ENCODE data around the gene BLTP3A.
"Not testable (repeated sequence)": the region's sequence is repeated elsewhere in the genome, so short reads cannot be mapped to it uniquely, and the experiment has no call there.

The BLTP3A gene

DNA sequence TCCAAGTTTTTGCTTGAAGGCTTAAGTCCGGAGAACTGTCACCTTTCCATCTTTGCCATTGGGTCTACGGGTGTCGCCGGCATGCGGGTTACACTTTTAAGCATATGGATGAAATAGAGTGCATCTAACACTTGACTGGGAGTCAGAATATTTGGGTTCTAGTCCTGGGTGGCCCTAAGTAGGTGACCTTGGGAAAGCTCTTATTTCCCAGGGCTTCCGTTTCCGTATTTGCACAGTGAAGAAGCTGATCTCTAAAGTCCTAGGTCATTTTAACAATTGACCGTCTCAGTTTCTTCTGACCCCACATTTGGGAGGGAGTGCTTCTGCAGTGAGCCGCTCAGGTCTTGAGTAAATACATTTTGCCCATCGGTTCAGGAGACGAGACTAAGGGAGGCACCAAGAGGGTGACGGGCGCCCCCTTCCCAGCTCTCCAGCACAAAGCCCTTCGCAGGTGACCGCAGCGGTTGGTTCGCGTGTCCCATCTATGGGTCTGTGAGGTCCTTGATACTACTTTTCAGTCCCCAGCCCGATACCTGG lies 651 bp upstream of the BLTP3A start:
- peak; percentile 46 to 62 (median 52) for DNase-seq

DNA sequence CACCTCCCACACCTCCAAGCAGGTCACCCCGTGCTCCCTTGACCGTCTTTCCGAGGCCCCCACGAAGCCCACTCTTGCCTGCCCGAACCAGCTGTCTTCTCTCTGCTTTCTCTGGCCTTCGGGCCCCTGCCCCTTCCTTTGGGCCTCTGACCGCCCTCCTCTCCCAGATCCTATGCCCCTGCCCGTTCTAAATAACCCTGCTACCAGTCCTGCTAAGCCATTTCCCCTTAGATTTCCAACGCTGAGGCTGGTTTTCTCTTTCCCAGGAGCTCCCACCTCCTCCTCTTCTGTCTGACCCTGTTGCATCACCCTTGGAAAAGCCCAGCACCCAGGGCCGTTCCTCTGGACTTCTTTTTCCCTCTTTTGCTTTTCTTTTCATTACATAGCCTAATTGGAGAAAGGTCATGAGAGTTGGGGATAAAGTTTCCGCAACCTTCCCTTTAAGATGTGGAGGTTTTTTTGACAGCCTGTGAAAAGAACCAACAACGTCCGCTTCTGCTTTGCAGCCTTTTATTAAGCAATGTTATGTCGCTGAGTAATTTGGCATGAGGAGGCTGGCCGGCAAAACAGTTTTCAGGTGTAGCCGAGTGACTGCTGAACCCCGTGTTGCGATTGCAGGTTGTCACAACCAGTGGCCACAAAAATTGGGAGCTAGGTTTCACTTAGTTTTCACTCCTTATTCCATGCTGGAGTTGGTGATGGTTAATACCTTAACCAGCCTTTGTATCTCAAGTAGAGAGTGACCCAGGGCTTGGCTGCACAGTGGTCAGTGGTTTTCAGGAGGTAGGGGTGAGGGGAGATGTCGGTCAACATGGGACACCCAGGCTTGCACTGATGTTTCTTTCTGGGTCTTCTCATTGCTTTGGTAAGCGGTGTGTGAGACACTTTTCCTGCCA lies 970 bp downstream of the BLTP3A start:
- DNase-seq, result peak; percentile 77 to 93 (median 86)

DNA sequence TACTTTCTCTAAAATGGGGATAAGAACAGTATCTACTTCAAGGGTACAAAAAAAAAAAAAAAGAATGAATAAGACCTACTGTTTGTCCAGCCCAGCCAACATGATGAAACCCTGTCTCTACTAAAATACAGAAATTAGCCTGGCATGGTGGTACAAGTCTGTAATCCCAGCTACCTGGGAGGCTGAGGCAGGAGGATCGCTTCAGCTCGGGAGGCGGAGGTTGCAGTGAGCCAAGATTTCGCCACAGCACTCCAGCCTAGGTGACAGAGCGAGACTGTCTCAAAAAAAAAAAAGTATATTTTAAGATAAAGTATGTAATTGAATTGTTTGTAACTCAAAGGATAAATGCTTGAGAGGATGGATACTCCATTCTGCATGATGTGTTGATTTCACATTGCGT lies 2.0 kb downstream of the BLTP3A start:
- no peak for DNase-seq

DNA sequence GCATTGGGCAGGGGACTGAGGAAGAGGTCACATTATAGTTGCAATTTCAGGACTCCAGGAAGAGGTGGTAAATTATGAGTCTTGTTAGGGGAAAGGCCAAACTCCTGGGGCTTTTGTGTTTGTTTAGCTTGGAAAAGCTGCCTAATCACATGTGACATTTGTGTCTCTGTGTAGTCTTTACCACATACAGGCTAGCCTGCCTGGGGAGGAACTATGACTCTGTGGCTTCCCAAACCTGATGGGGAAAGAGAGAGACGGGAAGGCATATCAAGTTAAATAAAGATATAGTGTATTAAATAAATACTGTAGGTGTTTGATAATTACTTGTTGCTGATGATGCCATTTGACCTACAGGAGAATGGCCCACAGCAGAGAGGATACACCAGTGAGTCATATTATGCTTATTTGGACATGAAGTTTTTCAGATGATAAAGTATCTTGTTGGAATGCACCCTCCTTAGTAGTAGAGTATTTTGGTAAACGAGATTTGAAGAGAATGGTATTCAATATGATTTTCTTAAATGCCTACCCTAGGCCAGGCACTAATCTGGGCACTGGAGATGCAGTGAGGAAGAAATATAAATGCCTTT lies 4.0 kb downstream of the BLTP3A start:
- peak; percentile 7 to 53 (median 42) for DNase-seq

DNA sequence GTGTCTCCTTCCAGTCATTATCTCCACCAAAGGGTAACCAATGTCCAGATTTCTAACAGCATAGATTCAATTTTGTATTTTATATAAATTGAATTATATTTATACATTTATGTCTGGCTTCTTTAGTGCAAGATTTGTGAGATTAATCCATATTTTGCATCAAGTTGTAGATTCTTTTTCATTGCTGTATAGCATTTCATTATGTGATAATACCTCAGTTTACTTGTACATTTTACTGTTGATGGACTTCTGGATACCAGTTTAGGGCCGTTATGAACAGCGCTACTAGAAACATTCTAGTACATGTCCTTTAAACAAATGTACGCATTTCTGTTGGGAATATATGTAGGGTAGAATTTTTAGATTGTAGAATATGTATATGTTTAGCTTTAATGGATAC lies 6.2 kb downstream of the BLTP3A start:
- no peak for DNase-seq

DNA sequence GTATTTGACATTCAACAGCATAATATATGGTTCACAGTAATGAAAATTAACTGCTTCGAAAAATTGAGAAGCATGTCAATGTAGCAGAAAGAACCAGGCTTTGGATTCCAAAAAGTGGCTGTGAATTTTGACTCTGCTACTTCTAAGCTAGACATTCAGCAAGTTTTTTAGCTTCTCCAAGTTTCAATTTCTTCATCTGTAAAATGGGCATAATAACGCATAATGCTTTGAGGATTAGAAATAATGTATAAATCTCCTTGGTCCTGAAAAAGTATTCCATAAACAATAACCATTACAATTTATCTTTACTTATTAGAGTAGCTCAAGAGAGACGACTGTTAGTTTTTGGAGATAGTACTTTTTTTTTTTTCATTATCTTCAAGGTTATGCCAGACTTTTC lies 7.7 kb downstream of the BLTP3A start:
- no peak for DNase-seq

DNA sequence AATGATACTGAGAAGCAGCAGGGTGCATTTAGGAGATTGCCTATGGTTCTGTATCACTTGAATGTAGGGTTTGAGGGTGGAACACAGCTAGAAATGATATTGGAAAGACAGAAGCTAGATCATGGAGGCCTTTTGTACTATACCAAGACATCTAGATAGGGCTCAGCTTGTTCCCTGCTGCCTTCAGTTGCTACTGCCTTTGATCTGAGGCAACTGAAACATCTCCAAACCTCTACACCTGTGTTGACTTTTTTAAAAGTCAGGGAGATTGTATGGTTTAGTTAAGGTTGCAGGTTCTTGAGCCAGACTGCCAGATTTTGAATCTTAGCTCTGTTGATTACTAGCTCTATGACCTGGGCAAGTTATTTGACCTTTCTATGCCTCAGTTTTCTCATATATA lies 12.7 kb downstream of the BLTP3A start:
- DNase-seq, result no peak

DNA sequence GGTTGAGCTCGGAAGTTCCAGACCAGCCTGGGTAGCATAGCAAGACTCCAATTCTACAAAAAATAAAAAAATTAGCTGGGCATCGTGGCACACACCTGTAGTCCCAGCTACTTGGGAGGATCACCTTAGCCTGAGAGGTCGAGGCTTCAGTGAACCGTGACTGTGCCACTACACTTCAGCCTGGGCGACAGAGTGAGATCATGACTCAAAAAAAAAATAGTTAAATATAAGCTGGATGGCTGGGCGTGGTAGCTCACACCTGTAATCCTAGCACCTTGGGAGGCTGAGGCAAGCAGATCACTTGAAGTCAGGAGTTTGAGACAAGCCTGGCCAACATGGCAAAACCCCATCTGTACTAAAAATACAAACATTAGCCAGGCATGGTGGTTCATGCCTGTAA lies 13.2 kb downstream of the BLTP3A start:
- not testable (repeated sequence) for DNase-seq

DNA sequence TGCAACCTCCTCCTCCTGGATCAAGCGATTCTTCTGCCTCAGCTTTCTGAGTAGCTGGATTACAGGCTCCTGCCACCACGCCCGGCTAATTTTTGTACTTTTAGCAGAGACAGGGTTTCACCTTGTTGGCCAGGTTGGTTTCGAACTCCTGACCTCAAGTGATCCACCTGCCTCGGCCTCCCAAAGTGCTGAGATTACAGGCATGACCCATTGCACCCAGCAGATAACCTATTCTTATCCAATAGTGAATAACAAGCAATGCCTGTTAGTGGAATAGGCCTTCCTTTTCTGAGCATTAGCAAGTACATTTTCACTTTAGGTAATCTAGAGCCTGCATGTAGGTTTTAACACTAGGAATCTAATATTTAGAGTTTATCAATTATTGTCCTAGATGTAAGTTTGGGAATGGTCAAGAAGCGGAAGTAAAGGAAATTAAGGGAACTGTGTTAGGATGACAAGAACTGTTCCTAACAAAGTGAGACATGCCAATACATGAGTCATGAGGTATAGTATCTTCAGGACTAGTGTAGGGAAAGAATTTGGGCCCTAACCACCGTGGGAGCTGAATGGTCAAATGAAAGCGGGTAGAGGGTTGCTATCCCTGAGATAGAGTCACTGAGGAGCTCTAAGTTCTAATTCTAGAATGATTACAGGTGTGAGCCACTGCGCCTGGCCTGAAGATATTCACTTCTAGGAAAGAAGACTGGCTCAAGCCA lies 15.0 kb downstream of the BLTP3A start:
- no peak for DNase-seq

DNA sequence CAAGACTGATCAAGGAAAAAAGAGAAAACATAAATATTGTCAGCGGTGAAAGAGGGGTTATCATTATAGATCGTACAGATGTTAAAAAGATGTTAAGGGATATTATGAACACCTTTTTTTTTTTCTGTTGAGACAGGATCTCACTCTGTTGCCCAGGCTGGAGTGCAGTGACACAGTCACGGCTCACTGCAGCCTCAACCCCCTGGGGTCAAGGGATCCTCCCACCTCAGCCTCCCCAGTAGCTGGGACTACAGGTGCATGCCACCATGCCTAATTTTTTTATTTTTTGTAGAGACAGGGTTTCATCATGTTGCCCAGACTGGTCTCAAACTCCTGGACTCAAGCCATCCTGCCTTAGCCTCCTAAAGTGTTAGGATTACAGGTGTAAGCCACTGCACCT lies 16.6 kb downstream of the BLTP3A start:
- not testable (repeated sequence) for DNase-seq

DNA sequence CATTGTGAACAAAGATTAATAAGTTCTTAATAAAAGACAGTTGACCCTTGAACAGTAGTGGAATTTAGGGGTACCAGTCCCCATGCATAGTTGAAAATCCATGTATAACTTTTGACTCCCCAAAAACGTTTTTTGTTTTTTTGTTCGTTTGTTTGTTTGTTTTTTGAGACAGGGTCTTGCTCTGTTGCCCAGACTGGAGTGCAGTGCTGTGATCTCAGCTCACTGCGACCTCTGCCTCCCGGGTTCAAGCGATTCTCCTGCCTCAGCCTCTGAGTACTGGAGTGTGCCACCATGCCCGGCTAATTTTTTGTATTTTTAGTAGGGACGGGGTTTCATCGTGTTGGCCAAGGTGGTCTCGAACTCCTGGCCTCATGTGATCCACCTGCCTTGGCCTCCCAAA lies 17.5 kb downstream of the BLTP3A start:
- not testable (repeated sequence) for DNase-seq

DNA sequence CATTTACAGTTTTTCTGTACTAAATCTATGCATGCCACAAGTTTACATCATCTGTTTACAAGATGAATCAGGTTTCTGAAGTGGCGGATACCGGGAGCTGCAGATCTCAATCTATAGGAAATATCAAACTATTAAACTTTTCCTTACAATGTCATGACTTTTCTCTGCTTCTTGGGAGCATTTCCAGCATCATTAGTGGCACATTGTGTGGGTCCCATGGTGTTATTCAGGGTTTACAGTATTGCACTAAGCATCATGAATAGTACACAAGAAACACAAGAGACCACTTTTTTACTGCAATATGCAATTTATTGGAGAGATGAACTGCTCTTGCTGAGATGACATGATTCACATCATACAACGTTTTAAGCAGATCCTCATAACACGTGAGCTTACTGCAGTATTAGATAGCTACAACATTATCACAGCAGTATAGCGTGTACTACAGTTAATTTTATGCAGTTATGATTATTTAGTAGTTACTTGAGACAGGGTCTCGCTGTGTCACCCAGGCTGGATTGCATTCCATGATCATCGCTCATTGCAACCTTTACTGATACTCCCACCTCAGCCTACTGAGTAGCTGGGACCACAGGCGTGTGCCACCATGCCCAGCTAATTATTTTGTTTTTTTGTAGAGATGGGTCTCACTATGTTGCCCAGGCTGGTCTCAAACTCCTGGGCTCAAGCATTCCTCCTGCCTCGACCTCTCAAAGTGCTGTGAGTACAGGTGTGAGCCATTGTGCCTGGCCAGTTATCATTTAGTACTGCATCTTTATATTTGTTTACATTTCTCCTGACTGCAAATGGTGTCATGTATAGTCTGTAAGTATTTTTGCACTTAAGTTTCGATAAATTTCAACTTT lies 18.4 kb downstream of the BLTP3A start:
- DNase-seq, result no peak

DNA sequence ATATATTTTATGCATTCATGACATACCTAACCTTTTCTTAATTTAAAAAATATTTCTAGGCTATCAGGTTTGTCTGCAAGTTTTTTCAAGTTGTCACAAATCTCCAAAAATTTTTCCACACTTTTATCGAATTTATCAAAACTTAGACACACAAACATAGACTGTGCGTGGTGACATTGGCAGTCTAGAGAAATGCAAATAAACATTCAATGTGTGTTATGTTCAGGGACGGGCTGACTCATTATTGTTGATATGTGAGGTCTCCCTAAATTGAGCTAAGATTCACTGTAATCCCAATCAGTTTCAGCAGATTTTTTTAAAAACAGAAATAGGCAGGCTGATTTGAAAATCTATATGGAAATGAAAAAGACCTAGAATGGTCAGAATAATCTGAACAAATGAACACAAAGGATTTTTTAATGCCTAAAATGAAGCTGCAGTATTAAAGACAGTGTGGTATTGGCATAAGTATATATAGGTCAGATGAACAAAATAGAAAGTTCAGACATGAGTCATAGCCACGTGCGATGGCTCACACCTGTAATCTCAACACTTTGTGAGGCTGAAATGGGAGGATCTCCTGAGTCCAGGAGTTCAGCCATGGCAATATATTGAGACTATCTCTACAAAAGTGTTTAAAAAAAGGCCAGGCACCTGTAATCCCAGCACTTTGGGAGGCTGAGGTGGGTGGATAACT lies 19.2 kb downstream of the BLTP3A start:
- DNase-seq, result no peak

DNA sequence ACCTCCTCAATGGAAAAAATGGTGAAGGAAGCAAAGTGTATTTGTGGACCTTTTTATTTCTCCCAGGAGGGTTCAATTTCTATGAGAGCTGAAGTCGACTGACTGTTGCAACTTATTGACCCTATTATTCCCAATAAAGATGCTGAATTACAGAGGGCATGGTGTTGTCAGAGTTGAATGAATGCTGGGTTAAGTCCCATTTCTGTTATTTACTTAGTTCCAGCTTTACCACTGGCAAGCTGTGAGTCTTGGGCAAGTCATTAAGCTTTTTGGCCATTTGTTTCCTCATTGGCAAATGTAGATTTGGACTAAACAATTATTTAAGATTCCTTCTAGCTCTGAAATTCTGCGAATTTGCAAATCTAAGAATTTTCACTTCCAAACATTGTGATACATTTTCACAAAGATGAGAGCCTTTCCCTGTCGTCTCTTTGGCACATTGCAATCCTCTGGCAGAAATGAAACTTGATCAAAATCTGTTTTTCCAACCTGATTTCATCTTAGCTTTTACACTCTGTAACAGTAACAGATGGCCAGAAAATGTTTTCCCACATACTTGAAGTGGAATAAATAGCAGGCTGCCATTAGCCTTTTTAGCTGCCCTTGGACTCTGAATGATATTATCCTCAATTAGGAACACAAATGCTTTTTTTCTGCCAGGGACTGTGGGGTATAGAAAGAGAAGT lies 21.3 kb downstream of the BLTP3A start:
- no peak for DNase-seq

DNA sequence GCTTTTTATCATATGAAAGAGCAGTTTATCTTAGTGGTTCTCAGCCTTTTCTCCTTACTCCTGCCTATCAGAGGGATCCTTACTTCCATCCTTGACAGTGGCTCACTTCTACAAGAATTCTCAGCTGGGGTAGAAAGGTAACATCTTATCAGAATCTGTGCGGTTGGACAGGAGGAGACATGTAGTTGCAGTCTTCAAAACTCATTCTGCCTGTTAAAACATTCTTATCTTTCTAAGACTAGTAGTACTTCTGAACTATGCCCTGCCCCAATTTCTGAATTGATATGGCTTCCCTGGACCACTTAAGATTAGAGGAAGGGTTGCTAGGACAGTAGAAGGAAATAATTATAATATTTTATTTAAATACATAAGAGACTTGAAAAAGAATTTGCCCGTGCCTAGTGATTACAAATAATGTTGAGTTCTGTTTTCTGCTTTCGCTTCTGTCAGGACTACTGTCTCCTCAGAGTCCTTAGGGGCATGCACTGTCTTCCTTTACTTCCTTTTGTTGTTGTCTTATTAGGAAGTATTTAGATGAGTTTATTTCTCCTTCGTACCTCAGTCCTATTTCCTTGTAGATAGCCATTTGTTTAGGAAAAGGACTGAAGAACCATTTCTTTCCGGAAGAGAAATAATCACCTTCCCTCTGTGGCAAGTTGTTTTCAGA lies 24.9 kb downstream of the BLTP3A start:
- DNase-seq, result peak; percentile 43 to 77 (median 56)

DNA sequence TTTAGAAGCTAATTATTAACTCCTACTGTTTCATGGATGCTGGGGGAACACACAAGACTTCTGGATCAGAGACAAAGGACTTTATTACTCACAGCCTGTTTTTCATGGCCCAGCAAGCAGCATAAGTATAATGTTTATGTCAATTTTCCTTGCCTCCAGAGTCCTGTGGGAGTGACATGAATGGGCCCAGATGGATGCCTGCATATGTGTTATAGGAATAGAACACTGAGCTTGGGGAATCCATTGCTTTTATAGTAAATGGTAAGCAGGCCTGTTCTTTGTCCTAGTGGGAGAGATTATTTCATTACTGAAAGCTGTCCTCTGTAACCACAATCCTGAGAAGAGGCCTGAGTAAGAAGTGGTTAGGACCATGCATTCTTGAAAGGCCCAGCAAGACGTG lies 25.6 kb downstream of the BLTP3A start:
- DNase-seq, result no peak

DNA sequence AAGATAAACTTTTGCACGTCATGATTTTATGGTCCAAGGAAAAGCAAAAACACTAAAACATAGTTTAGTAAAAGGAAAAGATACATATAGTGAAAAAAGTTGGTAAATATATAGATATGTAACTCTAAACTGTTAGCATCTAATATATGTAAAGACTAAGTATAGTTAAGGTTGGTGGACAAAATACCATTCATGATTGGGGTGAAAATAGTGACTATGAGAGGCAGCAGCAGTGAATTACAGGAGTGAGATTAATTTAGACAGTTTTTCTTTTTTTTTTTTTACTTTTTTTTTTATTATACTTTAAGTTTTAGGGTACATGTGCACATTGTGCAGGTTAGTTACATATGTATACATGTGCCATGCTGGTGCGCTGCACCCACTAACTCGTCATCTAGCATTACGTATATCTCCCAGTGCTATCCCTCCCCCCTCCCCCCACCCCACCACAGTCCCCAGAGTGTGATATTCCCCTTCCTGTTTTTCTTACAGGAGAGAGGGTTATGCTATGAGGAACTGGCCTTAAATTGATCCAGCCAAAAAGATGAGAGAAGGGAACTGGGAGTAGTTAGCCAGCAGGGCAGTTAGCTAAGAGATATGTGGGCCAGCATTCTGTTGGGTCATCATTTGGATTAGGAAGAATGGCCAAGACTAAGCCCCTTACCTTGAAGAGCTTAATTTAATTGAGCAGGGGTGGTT lies 27.1 kb downstream of the BLTP3A start:
- DNase-seq, result peak; percentile 71 to 91 (median 81)

DNA sequence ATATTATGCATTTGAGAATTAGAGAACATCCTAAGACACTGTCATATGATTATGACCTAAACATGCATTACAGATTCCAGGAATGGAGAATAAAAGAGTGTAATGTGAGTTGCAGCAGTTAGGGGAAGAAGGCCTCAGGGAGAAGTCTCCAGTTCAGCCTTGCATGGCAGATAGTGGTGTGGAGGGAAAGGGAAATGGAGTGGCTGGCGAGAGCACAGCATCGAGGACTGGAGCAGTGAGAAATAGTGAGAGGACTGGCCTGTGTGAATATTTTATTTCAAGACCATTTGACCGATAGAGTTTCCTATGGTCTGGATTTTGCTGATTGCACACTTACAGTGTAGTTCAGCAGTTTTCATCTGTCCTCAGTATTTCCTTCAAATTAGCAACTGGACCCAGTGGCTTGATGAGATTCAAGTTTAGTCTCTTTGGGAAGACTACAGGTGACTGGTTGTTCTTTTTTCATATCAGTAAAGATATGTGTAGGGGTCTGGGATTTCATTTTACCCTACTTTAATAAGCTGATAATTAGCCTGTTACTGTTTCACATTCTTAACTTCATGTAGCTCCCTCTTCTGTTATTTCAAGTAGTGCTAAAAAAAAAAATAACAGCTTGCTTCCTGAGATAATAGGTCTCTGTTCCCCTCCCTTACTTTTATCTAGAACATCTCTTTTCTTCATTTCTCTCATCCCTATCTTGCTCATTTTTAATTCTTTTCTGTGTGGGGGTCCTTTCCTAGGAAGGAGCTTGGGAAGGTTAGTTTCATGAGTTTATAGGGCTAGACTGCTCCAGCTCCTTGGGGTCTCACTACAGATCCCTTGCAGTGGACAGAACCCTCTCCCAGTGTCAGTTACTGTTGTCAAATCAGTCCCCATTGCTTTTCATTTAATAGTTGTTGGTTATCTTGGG lies 27.9 kb downstream of the BLTP3A start:
- DNase-seq, result peak in 3 of 4 experiments; percentile 46 to 70 (median 67)

DNA sequence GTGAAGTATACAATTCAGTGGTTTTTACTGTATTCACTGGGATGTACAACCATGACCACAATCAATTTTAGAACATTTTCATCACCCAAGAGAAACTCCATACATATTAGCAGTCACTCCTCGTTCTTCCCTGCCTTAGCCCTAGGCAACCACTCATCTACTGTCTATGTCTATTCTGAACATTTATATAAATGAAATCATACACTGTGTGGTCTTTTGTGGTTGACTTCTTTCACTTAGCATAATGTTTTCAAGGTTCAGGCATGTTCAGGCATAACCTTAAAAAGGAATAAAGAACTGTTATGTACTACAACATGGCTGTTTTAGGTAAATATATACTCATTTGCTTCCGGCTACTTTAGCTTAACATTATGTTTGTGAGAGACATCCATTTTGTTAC lies 37.3 kb downstream of the BLTP3A start:
- DNase-seq, result no peak
